GM21423 (cell line): Measurements from ENCODE around the gene VPS16.
"Not testable (repeated sequence)": the region's sequence is repeated elsewhere in the genome, so short reads cannot be mapped to it uniquely, and the experiment has no call there.

Source experiments
- ATAC-seq: cut with Tn5 transposase; IDR thresholded peaks from one replicate; pipeline ENCODE4 v1.9.1; 2021; ENCODE audit warnings: mild to moderate bottlenecking, moderate library complexity; ENCODE audit not compliant: unreplicated experiment

VPS16 gene

GRCh38 chr20:2806351-2806701 is 34.2 kb upstream of the VPS16 start:
- no peak for ATAC-seq

- ATAC-seq: no peak
These were observed 33.5 kb upstream of the VPS16 start for GRCh38 chr20:2807019-2807418.

- ATAC-seq: not testable (repeated sequence)
These were observed 32.6 kb upstream of the VPS16 start for GRCh38 chr20:2807929-2808328.

- no peak for ATAC-seq
These were observed 30.9 kb upstream of the VPS16 start for GRCh38 chr20:2809690-2810089.

- ATAC-seq: no peak
These were observed 28.4 kb upstream of the VPS16 start for GRCh38 chr20:2812189-2812588.

- ATAC-seq: no peak
These were observed 26.5 kb upstream of the VPS16 start for GRCh38 chr20:2814076-2814475.

GRCh38 chr20:2814587-2815051 is 25.9 kb upstream of the VPS16 start, which contains the start of gene C20orf141:
Gene C20orf141, plus strand, starts transcription at chr20:2814987. Its CDS starts 198 bp downstream, at chr20:2815185.
- ATAC-seq: no peak

GRCh38 chr20:2815242-2815900 is 25.2 kb upstream of the VPS16 start:
- no peak for ATAC-seq

GRCh38 chr20:2816030-2816582 is 24.4 kb upstream of the VPS16 start, which contains the start of gene TMEM239:
Gene TMEM239, plus strand, starts transcription at chr20:2816364. Its CDS starts 191 bp downstream, at chr20:2816555.
- no peak for ATAC-seq

- ATAC-seq: no peak
These were observed 23.8 kb upstream of the VPS16 start for GRCh38 chr20:2816583-2817340.

- no peak for ATAC-seq
These were observed 23.2 kb upstream of the VPS16 start for GRCh38 chr20:2817341-2817726.

- ATAC-seq: no peak
These were observed 22.5 kb upstream of the VPS16 start for GRCh38 chr20:2817891-2818595.

- no peak for ATAC-seq
These were observed 20.3 kb upstream of the VPS16 start for GRCh38 chr20:2820084-2820895.

GRCh38 chr20:2820896-2821869 is 19.4 kb upstream of the VPS16 start:
- ATAC-seq: no peak

GRCh38 chr20:2822073-2822472 is 18.5 kb upstream of the VPS16 start:
- ATAC-seq: no peak

GRCh38 chr20:2825761-2826160 is 14.8 kb upstream of the VPS16 start:
- no peak for ATAC-seq

- no peak for ATAC-seq
These were observed 13.9 kb upstream of the VPS16 start for GRCh38 chr20:2826655-2827054.

GRCh38 chr20:2829376-2829775 is 11.2 kb upstream of the VPS16 start:
- ATAC-seq: no peak

- ATAC-seq: not testable (repeated sequence)
These were observed 9.3 kb upstream of the VPS16 start for GRCh38 chr20:2831206-2831605.
